Hepatocyte (in vitro differentiated cells): ENCODE results near the gene RPL10. TPM values are rescaled to one million over a fixed set of nuclear protein-coding genes. Genes with fewer than 3 reads are reported as not detected.

Source experiments
- DNase-seq: peaks from one replicate; pipeline ENCODE4 v3.0.0-alpha.2; 2016; ENCODE audit warnings: low spot score
- H2AFZ ChIP-seq: fragments of 200-600 bp; sonication (generic); 2 replicates; pipeline ENCODE4 v1.6.0; 2016; ENCODE audit warnings: antibody characterized with exemption, mild to moderate bottlenecking
- H3K27ac ChIP-seq: fragments of 200-600 bp; sonication (generic); 2 replicates; pipeline ENCODE4 v1.5.1; 2016; ENCODE audit warnings: mild to moderate bottlenecking
- H3K27me3 ChIP-seq: fragments of 200-600 bp; sonication (generic); 2 replicates; pipeline ENCODE4 v1.6.1; 2016
- H3K36me3 ChIP-seq: fragments of 200-600 bp; sonication (generic); replicated peaks from 2 replicates; pipeline ENCODE4 v1.5.1; 2016; ENCODE audit warnings: low read depth; ENCODE audit not compliant: insufficient read depth
- H3K4me1 ChIP-seq: fragments of 200-600 bp; sonication (generic); 2 replicates; pipeline ENCODE4 v1.5.1; 2016; ENCODE audit warnings: mild to moderate bottlenecking, moderate library complexity; ENCODE audit not compliant: insufficient read depth
- H3K4me2 ChIP-seq: fragments of 200-600 bp; sonication (generic); 2 replicates; pipeline ENCODE4 v1.6.0; 2016
- H3K4me3 ChIP-seq: fragments of 200-600 bp; sonication (generic); 2 replicates; pipeline ENCODE4 v1.5.1; 2016; ENCODE audit warnings: mild to moderate bottlenecking
- H3K79me2 ChIP-seq: fragments of 200-600 bp; sonication (generic); 2 replicates; pipeline ENCODE4 v1.6.0; 2017; ENCODE audit warnings: mild to moderate bottlenecking
- H3K9me2 ChIP-seq: fragments of 200-600 bp; sonication (generic); replicated peaks from 2 replicates; pipeline ENCODE4 v1.6.0; 2017; ENCODE audit warnings: mild to moderate bottlenecking; ENCODE audit not compliant: insufficient read depth
- H3K9me3 ChIP-seq: fragments of 200-600 bp; sonication (generic); 2 replicates; pipeline ENCODE4 v1.5.1; 2016; ENCODE audit warnings: low read depth, mild to moderate bottlenecking
- H4K20me1 ChIP-seq: fragments of 200-600 bp; sonication (generic); 2 replicates; pipeline ENCODE4 v1.6.0; 2016; ENCODE audit warnings: mild to moderate bottlenecking; ENCODE audit not compliant: insufficient read depth, poor library complexity, severe bottlenecking
- EZH2 ChIP-seq: fragments of 200-600 bp; sonication (generic); IDR thresholded peaks from 2 replicates; pipeline ENCODE4 v1.6.1; 2016; ENCODE audit warnings: antibody characterized with exemption, mild to moderate bottlenecking, borderline replicate concordance
- EZH2phosphoT487 ChIP-seq: fragments of 200-600 bp; sonication (generic); IDR thresholded peaks from one replicate; pipeline ENCODE4 v1.6.1; 2018; ENCODE audit warnings: antibody characterized with exemption, mild to moderate bottlenecking, low read depth, moderate library complexity; ENCODE audit not compliant: unreplicated experiment, severe bottlenecking
- WGBS: methylation state at CpG from one replicate; pipeline ENCODE4 v1.1.6; 2016; ENCODE audit warnings: low lambda C conversion rate; ENCODE audit errors: missing lambda C conversion rate; 5-methylcytosine and 5-hydroxymethylcytosine counted together
- polyA plus RNA-seq: library from polyadenylated mRNA; unstranded; fragments of >200 nt; fragmentation: Nextera tagmentation; extraction: Ambion mirVana; gene quantifications from 2 replicates; pipeline ENCODE4 v1.2.1, GENCODE V29; 2016
- total RNA-seq: library from RNA; depleted of rRNA; stranded (reverse); fragments of >200 nt; gene quantifications from 2 replicates; pipeline ENCODE4 v1.2.3, GENCODE V29; 2014
- TF ChIP-seq, protein P1 (sequence below): fragments of 200-600 bp; sonication (generic); IDR thresholded peaks from 2 replicates; pipeline ENCODE4 v1.5.1; 2016; ENCODE audit warnings: antibody characterized with exemption, mild to moderate bottlenecking; ENCODE audit not compliant: poor library complexity

RPL10 gene
- total and polyA plus RNA-seq, 2 experiments from 2014 or later = 1,206 to 4,460 TPM

DNA sequence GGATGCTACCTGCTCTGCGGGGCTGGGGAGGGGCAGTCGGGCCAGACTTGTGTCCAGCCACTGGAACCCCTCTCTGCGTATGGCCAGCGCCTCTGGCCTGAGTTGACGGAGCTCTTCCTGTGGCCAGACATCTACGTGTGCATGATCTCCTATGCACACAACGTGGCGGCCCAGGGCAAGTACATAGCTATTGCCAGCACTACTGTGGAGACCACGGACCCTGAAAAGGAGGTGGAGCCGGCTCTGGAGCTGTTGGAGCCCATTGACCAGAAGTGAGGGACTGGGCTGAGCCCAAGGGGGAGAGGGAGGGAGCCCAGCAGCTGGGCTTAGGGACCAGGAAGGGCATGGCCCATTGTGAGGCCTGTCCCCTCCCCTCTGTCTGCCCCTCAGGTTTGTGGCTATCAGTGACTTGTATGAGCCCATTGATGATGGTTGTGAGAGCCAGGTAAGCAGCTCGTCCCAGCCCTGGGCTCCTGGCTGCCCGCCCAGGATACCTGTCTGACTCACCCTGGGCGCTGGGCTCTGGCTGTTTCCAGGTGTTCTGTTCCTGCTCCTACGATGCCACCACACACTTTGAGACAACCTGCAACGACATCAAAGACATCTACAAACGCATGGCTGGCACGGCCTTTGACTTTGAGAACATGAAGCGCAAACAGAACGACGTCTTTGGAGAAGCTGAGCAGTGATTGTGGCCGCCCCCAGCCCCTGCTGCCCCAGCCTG, 44.0 kb downstream of the RPL10 start:
- H3K27me3 ChIP-seq = no peaks in the 10 kb centered on the region
- no peak for DNase-seq
- H3K4me3 ChIP-seq = no peak overlapping the region
- H3K9me3 ChIP-seq = no peaks in the 10 kb centered on the region
- WGBS = 84% methylated on average over 21 of the region's 21 CpGs
- H4K20me1 ChIP-seq = peaks cover 3% of the 10 kb centered on the region
- TF ChIP-seq, protein P1, sequence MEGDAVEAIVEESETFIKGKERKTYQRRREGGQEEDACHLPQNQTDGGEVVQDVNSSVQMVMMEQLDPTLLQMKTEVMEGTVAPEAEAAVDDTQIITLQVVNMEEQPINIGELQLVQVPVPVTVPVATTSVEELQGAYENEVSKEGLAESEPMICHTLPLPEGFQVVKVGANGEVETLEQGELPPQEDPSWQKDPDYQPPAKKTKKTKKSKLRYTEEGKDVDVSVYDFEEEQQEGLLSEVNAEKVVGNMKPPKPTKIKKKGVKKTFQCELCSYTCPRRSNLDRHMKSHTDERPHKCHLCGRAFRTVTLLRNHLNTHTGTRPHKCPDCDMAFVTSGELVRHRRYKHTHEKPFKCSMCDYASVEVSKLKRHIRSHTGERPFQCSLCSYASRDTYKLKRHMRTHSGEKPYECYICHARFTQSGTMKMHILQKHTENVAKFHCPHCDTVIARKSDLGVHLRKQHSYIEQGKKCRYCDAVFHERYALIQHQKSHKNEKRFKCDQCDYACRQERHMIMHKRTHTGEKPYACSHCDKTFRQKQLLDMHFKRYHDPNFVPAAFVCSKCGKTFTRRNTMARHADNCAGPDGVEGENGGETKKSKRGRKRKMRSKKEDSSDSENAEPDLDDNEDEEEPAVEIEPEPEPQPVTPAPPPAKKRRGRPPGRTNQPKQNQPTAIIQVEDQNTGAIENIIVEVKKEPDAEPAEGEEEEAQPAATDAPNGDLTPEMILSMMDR = no peak
- no peak for TF ChIP-seq EZH2phosphoT487
- TF ChIP-seq EZH2 = no peak
- H3K27ac ChIP-seq = no peak overlapping the region
- peaks cover 40% of the 10 kb centered on the region for H3K79me2 ChIP-seq
- H3K36me3 ChIP-seq = no peaks in the 10 kb centered on the region
- H3K4me2 ChIP-seq = no peak overlapping the region
- no peaks in the 10 kb centered on the region for H3K9me2 ChIP-seq
- H2AFZ ChIP-seq = no peak overlapping the region
- H3K4me1 ChIP-seq = no peaks in the 10 kb centered on the region

DNA sequence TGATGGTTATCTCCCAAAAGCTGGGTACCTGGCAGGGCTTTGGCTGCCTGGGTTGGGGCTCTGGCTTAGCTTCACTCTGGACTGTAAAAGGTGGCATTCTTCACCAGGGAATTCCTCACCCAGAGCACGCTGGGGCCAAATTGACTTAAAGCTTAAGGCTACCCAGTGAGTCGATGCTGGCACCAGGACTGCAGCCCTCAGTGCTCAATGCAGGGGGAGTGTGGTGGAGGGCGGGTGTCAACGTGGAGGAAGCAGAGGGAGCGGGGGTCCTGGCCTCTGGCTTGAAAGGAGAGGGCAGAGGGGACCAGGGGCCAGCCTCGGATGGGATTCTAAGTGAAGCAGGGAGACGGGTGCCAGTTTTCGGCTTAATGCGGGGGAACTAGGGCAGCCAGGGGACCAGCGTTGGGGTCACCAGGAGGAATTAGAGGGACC, 45.3 kb downstream of the RPL10 start:
- Histone ChIP-seq H3K4me1 (no peaks in the 10 kb centered on the region), H3K9me2 (no peaks in the 10 kb centered on the region), H3K4me3 (no peak overlapping the region), H4K20me1 (peaks cover 3% of the 10 kb centered on the region), H3K79me2 (peaks cover 27% of the 10 kb centered on the region), H3K27me3 (no peaks in the 10 kb centered on the region), H3K36me3 (no peaks in the 10 kb centered on the region), H3K27ac (peak overlapping the region; percentile 88), H3K4me2 (peak overlapping the region; percentile 87), H2AFZ (no peak overlapping the region), H3K9me3 (no peaks in the 10 kb centered on the region)
- DNase-seq = no peak
- TF ChIP-seq EZH2 (no peak), EZH2phosphoT487 (no peak)
- TF ChIP-seq, protein P1 = no peak
- 56% methylated on average over 7 of the region's 10 CpGs for WGBS

DNA sequence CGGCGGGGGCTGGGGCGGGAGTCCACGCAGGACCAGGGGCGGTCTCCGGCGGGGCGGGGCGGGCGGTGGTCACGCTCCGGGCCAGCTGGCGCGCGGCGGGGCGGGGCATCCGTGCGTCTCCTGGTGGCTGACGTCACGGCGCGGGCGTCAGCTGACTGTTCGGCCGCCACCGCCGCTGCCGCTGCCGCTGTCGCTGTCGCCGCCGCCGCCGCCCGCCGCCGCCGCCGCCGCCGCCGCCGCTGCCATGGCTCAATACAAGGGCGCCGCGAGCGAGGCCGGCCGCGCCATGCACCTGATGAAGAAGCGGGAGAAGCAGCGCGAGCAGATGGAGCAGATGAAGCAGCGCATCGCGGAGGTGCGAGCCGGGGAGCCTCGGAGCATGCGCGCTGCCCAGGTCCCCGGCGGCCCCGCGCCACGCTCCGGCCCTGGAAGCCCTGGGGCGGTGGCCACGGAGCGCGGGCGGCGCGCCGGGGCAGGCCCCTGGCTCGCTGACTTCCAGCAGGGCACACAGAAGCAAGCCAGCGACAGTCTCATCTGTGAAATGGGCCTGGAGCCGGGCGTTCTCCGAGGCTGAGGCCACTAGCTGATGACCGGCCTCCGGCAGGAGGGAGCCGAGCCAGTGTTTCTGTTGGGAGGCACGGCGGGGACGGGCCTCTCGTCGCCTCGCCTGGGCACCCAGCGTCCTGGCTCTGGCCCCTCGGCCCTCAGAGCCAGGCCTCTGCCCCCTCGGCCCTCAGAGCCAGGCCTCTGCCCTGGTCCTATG, 46.0 kb downstream of the RPL10 start, which contains the start of gene FAM50A:
Gene FAM50A (plus strand): TSS at position 150 of the 763 bp plus-strand sequence. CDS start 95 bp downstream, at position 245.
- Histone ChIP-seq H2AFZ (no peak within 1 kb of the TSS), H3K4me2 (peak within 1 kb of the TSS; percentile 87), H3K9me2 (no peaks in the 10 kb centered on the region), H3K9me3 (no peaks in the 10 kb centered on the region), H3K4me3 (peak within 1 kb of the TSS; percentile 36), H3K79me2 (peaks cover 20% of the 10 kb centered on the region), H3K36me3 (no peaks in the 10 kb centered on the region), H3K4me1 (no peaks in the 10 kb centered on the region), H3K27me3 (no peaks in the 10 kb centered on the region), H3K27ac (peak within 1 kb of the TSS; percentile 88), H4K20me1 (peaks cover 3% of the 10 kb centered on the region)
- DNase-seq = peak; percentile 89
- TF ChIP-seq EZH2phosphoT487 (no peak), EZH2 (no peak)
- TF ChIP-seq, protein P1 = no peak
- 34% methylated on average over 37 of the region's 94 CpGs for WGBS
